Neural cell (in vitro differentiated cells): ENCODE measurements around the gene TPST2. TPM values are rescaled to one million over a fixed set of nuclear protein-coding genes. Genes with fewer than 3 reads are reported as not detected.

Experiments
- H2AFZ ChIP-seq: fragments of 200-600, 300-800 bp; sonication (generic), shearing (Covaris generic); 2 replicates; pipeline ENCODE4 v1.6.0; 2014; ENCODE audit warnings: low read depth, mild to moderate bottlenecking, antibody characterized with exemption, low read length, moderate library complexity
- H3F3A ChIP-seq: fragments of 200-600 bp; shearing (Covaris generic); 2 replicates; pipeline ENCODE4 v1.6.1; 2016; ENCODE audit warnings: mild to moderate bottlenecking, moderate library complexity, mixed read lengths, antibody characterized with exemption, low read length; ENCODE audit not compliant: insufficient read depth, poor library complexity, severe bottlenecking
- H3K27ac ChIP-seq: fragments of 200-600, 300-800 bp; sonication (generic), shearing (Covaris generic); 2 replicates; pipeline ENCODE4 v1.5.1; 2014; ENCODE audit warnings: mild to moderate bottlenecking, low read length, moderate library complexity
- H3K27me3 ChIP-seq: fragments of 300-800, 200-600 bp; sonication (generic), shearing (Covaris generic); 2 replicates; pipeline ENCODE4 v1.6.0; 2014; ENCODE audit warnings: mild to moderate bottlenecking, low read depth, low read length, moderate library complexity; ENCODE audit not compliant: insufficient read depth
- H3K36me3 ChIP-seq: fragments of 300-800, 200-600 bp; sonication (generic), shearing (Covaris generic); 2 replicates; pipeline ENCODE4 v1.5.1; 2014; ENCODE audit warnings: mild to moderate bottlenecking, antibody characterized with exemption, low read length, moderate library complexity; ENCODE audit not compliant: insufficient read depth
- H3K4me2 ChIP-seq: fragments of 300-800, 200-600 bp; sonication (generic), shearing (Covaris generic); 2 replicates; pipeline ENCODE4 v1.6.0; 2014; ENCODE audit warnings: mild to moderate bottlenecking, low read length
- H3K4me3 ChIP-seq: fragments of 300-800, 200-600 bp; sonication (generic), shearing (Covaris generic); 2 replicates; pipeline ENCODE4 v1.5.1; 2014; ENCODE audit warnings: mild to moderate bottlenecking, low read length, moderate library complexity
- H3K79me2 ChIP-seq: fragments of 200-600 bp; shearing (Covaris generic); replicated peaks from 2 replicates; pipeline ENCODE4 v1.6.0; 2014; ENCODE audit warnings: mild to moderate bottlenecking, low read length, moderate library complexity; ENCODE audit not compliant: insufficient read depth
- H3K9ac ChIP-seq: fragments of 300-800, 200-600 bp; sonication (generic), shearing (Covaris generic); 2 replicates; pipeline ENCODE4 v1.6.1; 2016; ENCODE audit warnings: mild to moderate bottlenecking, low read length, mixed read lengths
- H3K9me2 ChIP-seq: fragments of 200-600 bp; shearing (Covaris generic); 2 replicates; pipeline ENCODE4 v1.6.1; 2016; ENCODE audit warnings: mild to moderate bottlenecking, low read length, mixed read lengths; ENCODE audit not compliant: insufficient read depth
- H3K9me3 ChIP-seq: fragments of 200-600, 300-800 bp; sonication (generic), shearing (Covaris generic); 2 replicates; pipeline ENCODE4 v1.6.1; 2016; ENCODE audit warnings: mild to moderate bottlenecking, mixed run types, low read length, moderate library complexity, mixed read lengths
- H4K20me1 ChIP-seq: fragments of 200-600 bp; shearing (Covaris generic); 2 replicates; pipeline ENCODE4 v1.6.1; 2016; ENCODE audit warnings: mild to moderate bottlenecking, mixed run types; ENCODE audit not compliant: insufficient read depth
- CTCF ChIP-seq: fragments of 450-650 bp; IDR thresholded peaks from 2 replicates; pipeline ENCODE4 v1.5.1; 2014; ENCODE audit warnings: antibody characterized with exemption, mild to moderate bottlenecking, moderate library complexity; ENCODE audit not compliant: poor library complexity, severe bottlenecking
- EP300 ChIP-seq: fragments of 450-650 bp; conservative IDR thresholded peaks from 2 replicates; pipeline ENCODE4 v1.6.1; 2014; ENCODE audit warnings: antibody characterized with exemption, mild to moderate bottlenecking, moderate library complexity; ENCODE audit not compliant: poor library complexity, severe bottlenecking
- EZH2 ChIP-seq: fragments of 200-600, 300-800 bp; shearing (Covaris generic), sonication (generic); IDR thresholded peaks from 2 replicates; pipeline ENCODE4 v1.6.1; 2014; ENCODE audit warnings: antibody characterized with exemption, low read length, borderline replicate concordance, mild to moderate bottlenecking; ENCODE audit not compliant: insufficient read depth, poor library complexity, severe bottlenecking
- MXI1 ChIP-seq: fragments of 450-650 bp; conservative IDR thresholded peaks from 2 replicates; pipeline ENCODE4 v1.6.1; 2014; ENCODE audit warnings: antibody characterized with exemption, mild to moderate bottlenecking; ENCODE audit not compliant: poor library complexity, severe bottlenecking
- POLR2AphosphoS5 ChIP-seq: IDR thresholded peaks from 2 replicates; pipeline ENCODE4 v1.6.1; 2012
- RAD21 ChIP-seq: fragments of 450-650 bp; conservative IDR thresholded peaks from 2 replicates; pipeline ENCODE4 v1.6.1; 2014; ENCODE audit warnings: antibody characterized with exemption, mild to moderate bottlenecking, moderate library complexity
- REST ChIP-seq: IDR thresholded peaks from 2 replicates; pipeline ENCODE4 v1.6.1; 2012; ENCODE audit warnings: borderline replicate concordance
- SMC3 ChIP-seq: fragments of 450-650 bp; conservative IDR thresholded peaks from 2 replicates; pipeline ENCODE4 v1.6.1; 2014; ENCODE audit warnings: antibody characterized with exemption, mild to moderate bottlenecking, moderate library complexity; ENCODE audit not compliant: poor library complexity
- TAF1 ChIP-seq: IDR thresholded peaks from 2 replicates; pipeline ENCODE4 v1.6.1; 2012; ENCODE audit warnings: low read depth
- polyA plus RNA-seq: library from polyadenylated mRNA; depleted of rRNA; stranded (reverse); fragments of >200 nt; gene quantifications from 2 replicates; pipeline ENCODE4 v1.2.3, GENCODE V29; 2014

TPST2 gene
- polyA plus RNA-seq, 1 donor from 2014 or later: 16.6 TPM

- H4K20me1 ChIP-seq: no peaks in the 10 kb centered on the region
- H2AFZ ChIP-seq: no peak overlapping the region
- TF ChIP-seq REST (no peak), TAF1 (no peak), EP300 (no peak), SMC3 (no peak), MXI1 (no peak), POLR2AphosphoS5 (no peak), RAD21 (no peak), CTCF (no peak), EZH2 (no peak)
- no peaks in the 10 kb centered on the region for H3K36me3 ChIP-seq
- H3K4me2 ChIP-seq: no peak overlapping the region
- H3K9me3 ChIP-seq: no peaks in the 10 kb centered on the region
- H3K27ac ChIP-seq: no peak overlapping the region
- no peaks in the 10 kb centered on the region for H3F3A ChIP-seq
- no peak overlapping the region for H3K4me3 ChIP-seq
- H3K9me2 ChIP-seq: no peaks in the 10 kb centered on the region
- H3K79me2 ChIP-seq: peaks cover 22% of the 10 kb centered on the region
- no peak overlapping the region for H3K9ac ChIP-seq
- H3K27me3 ChIP-seq: no peaks in the 10 kb centered on the region
These were observed 81.8 kb downstream of the TPST2 start for GRCh38 chr22:26508148-26508547.

GRCh38 chr22:26503758-26504157, 86.2 kb downstream of the TPST2 start:
- no peaks in the 10 kb centered on the region for H3K79me2 ChIP-seq
- H3K4me3 ChIP-seq: no peak overlapping the region
- no peak overlapping the region for H3K4me2 ChIP-seq
- no peaks in the 10 kb centered on the region for H3K27me3 ChIP-seq
- no peaks in the 10 kb centered on the region for H3F3A ChIP-seq
- H3K36me3 ChIP-seq: peaks cover 12% of the 10 kb centered on the region
- H2AFZ ChIP-seq: no peak overlapping the region
- no peaks in the 10 kb centered on the region for H3K9me2 ChIP-seq
- no peak for TF ChIP-seq REST
- no peak for TF ChIP-seq TAF1
- TF ChIP-seq EZH2: no peak
- no peak for TF ChIP-seq CTCF
- TF ChIP-seq SMC3: no peak
- no peak for TF ChIP-seq RAD21
- no peak for TF ChIP-seq EP300
- no peak for TF ChIP-seq MXI1
- no peak for TF ChIP-seq POLR2AphosphoS5
- H3K9ac ChIP-seq: no peak overlapping the region
- H4K20me1 ChIP-seq: no peaks in the 10 kb centered on the region
- H3K27ac ChIP-seq: no peak overlapping the region
- H3K9me3 ChIP-seq: no peaks in the 10 kb centered on the region
